Dermis microvascular lymphatic vessel endothelial cell (primary cell): Measurements from ENCODE around the gene PPP1R14D. TPM values are rescaled to one million over a fixed set of nuclear protein-coding genes. Genes with fewer than 3 reads are reported as not detected.

Experiments
- total RNA-seq: library from RNA; depleted of rRNA; stranded (reverse); fragments of >200 nt; gene quantifications from 2 replicates; pipeline ENCODE4 v1.2.1, GENCODE V29; 2014

Gene PPP1R14D
- total RNA-seq, 1 donor from 2014 or later = not detected

Other genes starting within 250 kb of the PPP1R14D start
- 5.1 and 14.2 TPM in 2 replicates for gene KNL1, start 234.5 kb downstream of the PPP1R14D start, total RNA-seq
- gene RAD51, start 133.5 kb downstream of the PPP1R14D start, total RNA-seq = 3.7 and 5.9 TPM in 2 replicates
- gene RMDN3, start 73.5 kb downstream of the PPP1R14D start, total RNA-seq = 15.7 and 19.6 TPM in 2 replicates
- gene GCHFR, start 64.6 kb downstream of the PPP1R14D start, total RNA-seq = 9.9 and 23.0 TPM in 2 replicates
- 0.13 and 0.39 TPM in 2 replicates for gene C15orf62, start 58.7 kb downstream of the PPP1R14D start, total RNA-seq
- 18.7 and 20.7 TPM in 2 replicates for gene ZFYVE19, start 21.6 kb downstream of the PPP1R14D start, total RNA-seq
- 16.4 and 22.6 TPM in 2 replicates for gene DNAJC17, start 21.2 kb downstream of the PPP1R14D start, total RNA-seq
- 0.90 and 1.1 TPM in 2 replicates for gene SPINT1, start 15.3 kb upstream of the PPP1R14D start, total RNA-seq
- gene RHOV, start 45.5 kb upstream of the PPP1R14D start, total RNA-seq = under 0.01 TPM in 1 of 2 replicates, not detected in the other
- gene VPS18, start 65.7 kb upstream of the PPP1R14D start, total RNA-seq = 33.9 and 53.5 TPM in 2 replicates
- 76.5 and 79.2 TPM in 2 replicates for gene DLL4, start 100.6 kb upstream of the PPP1R14D start, total RNA-seq
- 1.4 and 1.9 TPM in 2 replicates for gene CHAC1, start 124.8 kb upstream of the PPP1R14D start, total RNA-seq